ENCODE results near the gene ZNF576. TPM values are rescaled to one million over a fixed set of nuclear protein-coding genes. Genes with fewer than 3 reads are reported as not detected.
"Not testable (repeated sequence)": the region's sequence is repeated elsewhere in the genome, so short reads cannot be mapped to it uniquely, and the experiment has no call there.

Gene ZNF576, protein sequence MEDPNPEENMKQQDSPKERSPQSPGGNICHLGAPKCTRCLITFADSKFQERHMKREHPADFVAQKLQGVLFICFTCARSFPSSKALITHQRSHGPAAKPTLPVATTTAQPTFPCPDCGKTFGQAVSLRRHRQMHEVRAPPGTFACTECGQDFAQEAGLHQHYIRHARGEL
- polyA plus RNA-seq (2013, experiment 1 of 2) = 19.7 TPM
- polyA plus RNA-seq (2013, experiment 2 of 2) = 20.0 TPM

DNA sequence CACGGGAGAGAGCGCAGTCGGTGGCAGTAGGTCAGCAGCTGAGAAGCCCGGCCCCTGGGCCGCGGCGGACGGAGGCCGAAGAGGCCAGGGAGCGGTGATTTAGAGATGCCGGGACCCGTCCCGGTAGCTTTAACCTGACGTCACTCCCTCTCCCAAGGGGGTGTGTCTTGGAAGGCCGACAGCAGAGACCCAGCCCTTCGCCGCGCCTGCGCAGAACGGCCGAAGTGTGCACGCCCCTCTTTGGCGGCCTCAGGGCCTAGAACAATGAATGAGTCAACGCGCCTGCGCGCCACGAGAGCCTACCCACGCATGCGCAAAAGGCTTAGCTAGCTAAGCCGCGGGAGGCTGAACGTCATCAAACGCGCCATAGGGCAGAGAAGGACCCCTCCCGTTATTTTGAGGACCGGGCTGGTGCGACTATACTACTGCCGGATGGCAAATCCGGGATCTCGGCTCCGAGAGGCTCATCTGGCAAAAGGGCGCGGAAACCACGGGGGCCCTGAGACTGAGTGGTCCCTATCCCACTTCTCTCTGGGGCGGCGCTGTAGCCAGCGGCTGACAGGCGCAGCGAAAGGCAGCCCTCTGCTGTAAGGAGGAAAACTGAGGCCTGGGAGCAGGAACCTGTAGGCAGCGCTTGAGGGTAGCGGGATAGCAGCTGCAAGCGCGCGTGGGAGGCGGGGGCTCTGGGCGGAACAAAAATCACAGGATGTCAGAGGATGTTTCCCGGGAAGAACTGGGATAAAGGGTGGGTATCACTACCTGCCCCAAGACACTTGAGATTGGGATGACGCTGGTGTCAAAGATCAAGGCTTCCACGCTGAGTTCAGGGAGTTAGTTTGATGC is at the start of gene ZNF576, which contains the start of gene IRGQ:
Gene ZNF576, plus strand, starts transcription at position 597 of the 843 bp plus-strand sequence. CDS start 514 bp downstream, outside the sequence.
Gene IRGQ, minus strand, starts transcription at position 136 of the 843 bp plus-strand sequence. CDS start 796 bp downstream, outside the sequence.
- H3K56ac ChIP-seq (ENCODE audit: low read length) = peak within 1 kb of the TSS; percentile 89
- no peak within 1 kb of the TSS for H2BK120ac ChIP-seq (ENCODE audit: low read depth, low read length)
- DNase-seq = peak; percentile 99
- peak within 1 kb of the TSS; percentile 30 for H3K18ac ChIP-seq (ENCODE audit: low read length)
- no peak within 1 kb of the TSS for H3K4ac ChIP-seq (ENCODE audit: low read depth, low read length)
- no peaks in the 10 kb centered on the region for H3K27me3 ChIP-seq (ENCODE audit: insufficient read depth, low read length, poor library complexity)
- peaks cover 17% of the 10 kb centered on the region for H3K79me2 ChIP-seq (ENCODE audit: control insufficient read depth, insufficient read depth, low read length)
- no peak within 1 kb of the TSS for H2BK15ac ChIP-seq (replicated peaks; ENCODE audit: low read depth)
- H3K23ac ChIP-seq (ENCODE audit: low read length) = peak within 1 kb of the TSS; percentile 48
- peak within 1 kb of the TSS; percentile 59 for H3K27ac ChIP-seq (ENCODE audit: low read depth, low read length)
- WGBS (ENCODE audit: extremely low coverage, insufficient coverage, low lambda C conversion rate) = no CpG with 5 or more reads among the region's 60 CpGs
- H3K4me1 ChIP-seq (ENCODE audit: control insufficient read depth, low read depth, low read length) = peaks cover 1% of the 10 kb centered on the region
- H4K5ac ChIP-seq (ENCODE audit: low read length) = no peak within 1 kb of the TSS
- peak within 1 kb of the TSS; percentile 81 for H3K4me2 ChIP-seq (ENCODE audit: low read length)
- H3K79me1 ChIP-seq (ENCODE audit: low read length) = peaks cover 16% of the 10 kb centered on the region
- peak within 1 kb of the TSS; percentile 85 for H3K4me3 ChIP-seq (ENCODE audit: low read length)
- H2BK5ac ChIP-seq (ENCODE audit: low read length) = no peak within 1 kb of the TSS
- peak within 1 kb of the TSS; percentile 89 for H3K9ac ChIP-seq (ENCODE audit: low read length)
- peak within 1 kb of the TSS; percentile 16 for H4K8ac ChIP-seq (ENCODE audit: low read depth, low read length)
- H2AK5ac ChIP-seq (ENCODE audit: low read length) = no peak within 1 kb of the TSS
- no peaks in the 10 kb centered on the region for H3K36me3 ChIP-seq (ENCODE audit: control insufficient read depth, insufficient read depth, low read length)

GRCh38 chr19:43547926-43548325 is 48.5 kb upstream of the ZNF576 start:
- WGBS (ENCODE audit: extremely low coverage, insufficient coverage, low lambda C conversion rate) = no CpG with 5 or more reads among the region's 24 CpGs
- H3K4me2 ChIP-seq (ENCODE audit: low read length); H3K79me2 ChIP-seq (ENCODE audit: control insufficient read depth, insufficient read depth, low read length); H3K9ac ChIP-seq (ENCODE audit: low read length); H3K27ac ChIP-seq (ENCODE audit: low read depth, low read length); DNase-seq; H3K56ac ChIP-seq (ENCODE audit: low read length); H3K4me1 ChIP-seq (ENCODE audit: control insufficient read depth, low read depth, low read length); H3K27me3 ChIP-seq (ENCODE audit: insufficient read depth, low read length, poor library complexity); H4K5ac ChIP-seq (ENCODE audit: low read length); H3K4ac ChIP-seq (ENCODE audit: low read depth, low read length); H2BK120ac ChIP-seq (ENCODE audit: low read depth, low read length); H3K36me3 ChIP-seq (ENCODE audit: control insufficient read depth, insufficient read depth, low read length); H3K4me3 ChIP-seq (ENCODE audit: low read length); H4K8ac ChIP-seq (ENCODE audit: low read depth, low read length); H2BK15ac ChIP-seq (replicated peaks; ENCODE audit: low read depth); H3K23ac ChIP-seq (ENCODE audit: low read length); H2AK5ac ChIP-seq (ENCODE audit: low read length); H2BK5ac ChIP-seq (ENCODE audit: low read length); H3K18ac ChIP-seq (ENCODE audit: low read length); H3K79me1 ChIP-seq (ENCODE audit: low read length): not testable (repeated sequence)

GRCh38 chr19:43548706-43549105 is 47.7 kb upstream of the ZNF576 start:
- H3K27me3 ChIP-seq (ENCODE audit: insufficient read depth, low read length, poor library complexity) = no peaks in the 10 kb centered on the region
- no peak overlapping the region for H4K8ac ChIP-seq (ENCODE audit: low read depth, low read length)
- no CpG with 5 or more reads among the region's 2 CpGs for WGBS (ENCODE audit: extremely low coverage, insufficient coverage, low lambda C conversion rate)
- H2AK5ac ChIP-seq (ENCODE audit: low read length) = no peak overlapping the region
- peaks cover 6% of the 10 kb centered on the region for H3K36me3 ChIP-seq (ENCODE audit: control insufficient read depth, insufficient read depth, low read length)
- no peak overlapping the region for H3K4ac ChIP-seq (ENCODE audit: low read depth, low read length)
- no peak overlapping the region for H3K4me3 ChIP-seq (ENCODE audit: low read length)
- no peak overlapping the region for H2BK15ac ChIP-seq (replicated peaks; ENCODE audit: low read depth)
- H2BK5ac ChIP-seq (ENCODE audit: low read length) = no peak overlapping the region
- H3K4me2 ChIP-seq (ENCODE audit: low read length) = no peak overlapping the region
- no peaks in the 10 kb centered on the region for H3K4me1 ChIP-seq (ENCODE audit: control insufficient read depth, low read depth, low read length)
- H3K79me2 ChIP-seq (ENCODE audit: control insufficient read depth, insufficient read depth, low read length) = no peaks in the 10 kb centered on the region
- H4K5ac ChIP-seq (ENCODE audit: low read length) = no peak overlapping the region
- DNase-seq = no peak
- H2BK120ac ChIP-seq (ENCODE audit: low read depth, low read length) = no peak overlapping the region
- no peak overlapping the region for H3K18ac ChIP-seq (ENCODE audit: low read length)
- no peaks in the 10 kb centered on the region for H3K79me1 ChIP-seq (ENCODE audit: low read length)
- no peak overlapping the region for H3K56ac ChIP-seq (ENCODE audit: low read length)
- no peak overlapping the region for H3K9ac ChIP-seq (ENCODE audit: low read length)
- H3K27ac ChIP-seq (ENCODE audit: low read depth, low read length) = no peak overlapping the region
- no peak overlapping the region for H3K23ac ChIP-seq (ENCODE audit: low read length)

DNA sequence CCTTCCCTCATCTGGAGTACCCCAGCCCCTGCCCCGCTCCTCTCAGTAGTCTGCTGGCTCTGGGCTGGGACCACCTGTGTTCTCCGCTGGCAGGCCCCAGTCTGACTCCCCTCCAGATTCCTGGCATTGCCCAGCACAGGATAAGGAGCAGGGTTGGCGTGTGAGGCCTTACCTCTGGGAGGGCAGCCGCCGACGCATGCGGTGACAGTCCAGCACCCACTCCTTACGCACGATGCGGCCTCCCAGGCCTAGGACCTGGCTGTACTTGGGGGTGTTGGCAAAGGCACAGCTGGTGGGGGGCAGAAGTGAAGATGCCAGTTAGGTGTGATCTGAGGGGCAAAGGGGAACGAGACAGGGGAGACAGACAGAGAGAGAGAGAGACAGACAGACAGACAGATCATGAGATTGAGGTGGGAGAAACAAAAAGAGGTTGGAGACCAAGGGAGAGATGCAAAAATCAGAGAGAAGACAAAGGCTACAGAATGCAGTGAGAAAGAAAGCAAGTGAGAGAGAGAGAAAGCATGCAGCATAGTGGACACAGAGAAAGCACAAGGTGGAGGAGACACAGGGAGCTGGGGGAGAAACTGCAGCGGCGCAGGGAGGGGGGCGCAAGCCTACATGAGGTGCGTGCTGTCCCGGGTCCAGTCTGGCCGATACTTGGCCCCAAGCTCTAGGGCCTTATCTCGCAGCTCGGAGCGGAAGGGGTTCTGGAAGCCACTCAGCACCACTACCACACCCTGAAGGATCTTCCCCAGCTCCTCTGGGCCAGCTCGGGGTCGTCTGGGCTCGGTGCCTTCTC is 44.8 kb upstream of the ZNF576 start:
- no peak overlapping the region for H3K56ac ChIP-seq (ENCODE audit: low read length)
- no peak overlapping the region for H3K4me3 ChIP-seq (ENCODE audit: low read length)
- H4K8ac ChIP-seq (ENCODE audit: low read depth, low read length) = no peak overlapping the region
- H4K5ac ChIP-seq (ENCODE audit: low read length) = no peak overlapping the region
- H3K9ac ChIP-seq (ENCODE audit: low read length) = no peak overlapping the region
- no peak overlapping the region for H3K18ac ChIP-seq (ENCODE audit: low read length)
- H3K79me2 ChIP-seq (ENCODE audit: control insufficient read depth, insufficient read depth, low read length) = no peaks in the 10 kb centered on the region
- peaks cover 6% of the 10 kb centered on the region for H3K36me3 ChIP-seq (ENCODE audit: control insufficient read depth, insufficient read depth, low read length)
- H2AK5ac ChIP-seq (ENCODE audit: low read length) = no peak overlapping the region
- WGBS (ENCODE audit: extremely low coverage, insufficient coverage, low lambda C conversion rate) = no CpG with 5 or more reads among the region's 23 CpGs
- H3K4me1 ChIP-seq (ENCODE audit: control insufficient read depth, low read depth, low read length) = no peaks in the 10 kb centered on the region
- H3K27ac ChIP-seq (ENCODE audit: low read depth, low read length) = no peak overlapping the region
- H3K27me3 ChIP-seq (ENCODE audit: insufficient read depth, low read length, poor library complexity) = no peaks in the 10 kb centered on the region
- no peak overlapping the region for H2BK5ac ChIP-seq (ENCODE audit: low read length)
- no peak overlapping the region for H3K4ac ChIP-seq (ENCODE audit: low read depth, low read length)
- DNase-seq = no peak
- H3K23ac ChIP-seq (ENCODE audit: low read length) = no peak overlapping the region
- H3K4me2 ChIP-seq (ENCODE audit: low read length) = no peak overlapping the region
- H2BK15ac ChIP-seq (replicated peaks; ENCODE audit: low read depth) = no peak overlapping the region
- H2BK120ac ChIP-seq (ENCODE audit: low read depth, low read length) = no peak overlapping the region
- no peaks in the 10 kb centered on the region for H3K79me1 ChIP-seq (ENCODE audit: low read length)

DNA sequence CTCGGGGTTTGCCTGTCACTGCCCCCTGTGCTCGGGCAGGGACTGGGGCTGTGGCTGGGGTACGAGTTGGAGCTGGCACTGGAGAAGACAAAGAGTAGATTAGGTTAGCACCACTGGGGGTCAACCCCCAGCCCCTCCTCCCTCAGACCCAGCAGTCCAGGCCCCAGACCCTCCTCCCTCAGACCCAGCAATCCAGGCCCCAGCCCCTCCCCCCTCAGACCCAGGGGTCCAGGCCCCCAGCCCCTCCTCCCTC is 44.3 kb upstream of the ZNF576 start:
- no peak overlapping the region for H3K4me3 ChIP-seq (ENCODE audit: low read length)
- no peak overlapping the region for H2BK15ac ChIP-seq (replicated peaks; ENCODE audit: low read depth)
- H3K79me1 ChIP-seq (ENCODE audit: low read length) = no peaks in the 10 kb centered on the region
- no peak overlapping the region for H3K27ac ChIP-seq (ENCODE audit: low read depth, low read length)
- H3K23ac ChIP-seq (ENCODE audit: low read length) = no peak overlapping the region
- H3K4me2 ChIP-seq (ENCODE audit: low read length) = no peak overlapping the region
- no peak overlapping the region for H2AK5ac ChIP-seq (ENCODE audit: low read length)
- peaks cover 6% of the 10 kb centered on the region for H3K36me3 ChIP-seq (ENCODE audit: control insufficient read depth, insufficient read depth, low read length)
- no peak overlapping the region for H3K56ac ChIP-seq (ENCODE audit: low read length)
- no peak overlapping the region for H3K4ac ChIP-seq (ENCODE audit: low read depth, low read length)
- H3K18ac ChIP-seq (ENCODE audit: low read length) = no peak overlapping the region
- H3K9ac ChIP-seq (ENCODE audit: low read length) = no peak overlapping the region
- H4K5ac ChIP-seq (ENCODE audit: low read length) = no peak overlapping the region
- no peak overlapping the region for H2BK5ac ChIP-seq (ENCODE audit: low read length)
- no peaks in the 10 kb centered on the region for H3K4me1 ChIP-seq (ENCODE audit: control insufficient read depth, low read depth, low read length)
- DNase-seq = no peak
- no peaks in the 10 kb centered on the region for H3K79me2 ChIP-seq (ENCODE audit: control insufficient read depth, insufficient read depth, low read length)
- H4K8ac ChIP-seq (ENCODE audit: low read depth, low read length) = no peak overlapping the region
- H2BK120ac ChIP-seq (ENCODE audit: low read depth, low read length) = no peak overlapping the region
- WGBS (ENCODE audit: extremely low coverage, insufficient coverage, low lambda C conversion rate) = no CpG with 5 or more reads among the region's 3 CpGs
- no peaks in the 10 kb centered on the region for H3K27me3 ChIP-seq (ENCODE audit: insufficient read depth, low read length, poor library complexity)
